Measurements from ENCODE around the gene VASN. TPM values are rescaled to one million over a fixed set of nuclear protein-coding genes. Genes with fewer than 3 reads are reported as not detected.

VASN gene
- total and polyA plus RNA-seq, 9 of the 15 experiments (the other 6 are each of a cell fraction or from before 2014, with no cell fraction given): 0.01 to 2.5 (median 0.41) TPM; not detected in 1

DNA sequence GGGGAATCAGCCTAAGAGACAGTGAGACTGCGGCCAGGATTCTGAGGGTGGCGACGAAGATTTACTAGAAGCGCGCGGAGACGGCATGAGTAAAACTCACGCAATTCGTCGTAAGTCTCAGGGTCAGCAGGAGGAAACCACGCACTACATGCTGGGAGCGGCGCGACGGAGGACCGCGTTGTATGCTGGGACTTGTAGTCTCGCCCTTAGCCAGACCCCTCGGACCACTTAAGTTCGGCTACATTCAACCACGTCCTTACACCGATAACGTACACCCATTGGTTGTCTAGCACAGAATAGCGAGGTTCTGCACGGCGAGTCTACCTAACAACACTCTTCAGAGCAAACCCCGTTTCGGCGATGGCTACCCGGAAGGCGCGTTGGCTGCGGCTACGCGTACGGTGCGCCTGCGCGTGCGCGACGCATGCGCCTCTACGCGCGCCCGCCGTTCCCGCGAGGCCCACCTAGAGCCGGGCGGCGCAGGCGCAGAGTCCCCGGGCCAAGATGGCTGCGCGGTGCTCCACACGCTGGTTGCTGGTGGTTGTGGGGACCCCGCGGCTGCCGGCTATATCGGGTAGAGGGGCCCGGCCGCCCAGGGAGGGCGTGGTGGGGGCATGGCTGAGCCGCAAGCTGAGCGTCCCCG, 53.9 kb downstream of the VASN start, which contains the start of gene DNAJA3 (continued):
- no peak for TF ChIP-seq SAFB (IDR thresholded peaks at IDR 0.05; ENCODE audit: borderline replicate concordance, low read depth, low read length)
- peak; percentile 61 for TF ChIP-seq FIP1L1 (IDR thresholded peaks at IDR 0.05; ENCODE audit: low read depth, low read length, poor library complexity, severe bottlenecking)
- TF ChIP-seq ZKSCAN3 (CRISPR knock-in tag; IDR thresholded peaks at IDR 0.05): no peak
- TF ChIP-seq TARDBP (IDR thresholded peaks at IDR 0.05): no peak
- no peak for TF ChIP-seq ZNF780A (CRISPR knock-in tag; IDR thresholded peaks at IDR 0.05)
- TF ChIP-seq, protein P1, sequence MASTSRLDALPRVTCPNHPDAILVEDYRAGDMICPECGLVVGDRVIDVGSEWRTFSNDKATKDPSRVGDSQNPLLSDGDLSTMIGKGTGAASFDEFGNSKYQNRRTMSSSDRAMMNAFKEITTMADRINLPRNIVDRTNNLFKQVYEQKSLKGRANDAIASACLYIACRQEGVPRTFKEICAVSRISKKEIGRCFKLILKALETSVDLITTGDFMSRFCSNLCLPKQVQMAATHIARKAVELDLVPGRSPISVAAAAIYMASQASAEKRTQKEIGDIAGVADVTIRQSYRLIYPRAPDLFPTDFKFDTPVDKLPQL (IDR thresholded peaks at IDR 0.05; ENCODE audit: extremely low read depth, insufficient read length): peak; percentile 78
- TF ChIP-seq, protein P2, sequence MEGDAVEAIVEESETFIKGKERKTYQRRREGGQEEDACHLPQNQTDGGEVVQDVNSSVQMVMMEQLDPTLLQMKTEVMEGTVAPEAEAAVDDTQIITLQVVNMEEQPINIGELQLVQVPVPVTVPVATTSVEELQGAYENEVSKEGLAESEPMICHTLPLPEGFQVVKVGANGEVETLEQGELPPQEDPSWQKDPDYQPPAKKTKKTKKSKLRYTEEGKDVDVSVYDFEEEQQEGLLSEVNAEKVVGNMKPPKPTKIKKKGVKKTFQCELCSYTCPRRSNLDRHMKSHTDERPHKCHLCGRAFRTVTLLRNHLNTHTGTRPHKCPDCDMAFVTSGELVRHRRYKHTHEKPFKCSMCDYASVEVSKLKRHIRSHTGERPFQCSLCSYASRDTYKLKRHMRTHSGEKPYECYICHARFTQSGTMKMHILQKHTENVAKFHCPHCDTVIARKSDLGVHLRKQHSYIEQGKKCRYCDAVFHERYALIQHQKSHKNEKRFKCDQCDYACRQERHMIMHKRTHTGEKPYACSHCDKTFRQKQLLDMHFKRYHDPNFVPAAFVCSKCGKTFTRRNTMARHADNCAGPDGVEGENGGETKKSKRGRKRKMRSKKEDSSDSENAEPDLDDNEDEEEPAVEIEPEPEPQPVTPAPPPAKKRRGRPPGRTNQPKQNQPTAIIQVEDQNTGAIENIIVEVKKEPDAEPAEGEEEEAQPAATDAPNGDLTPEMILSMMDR (IDR thresholded peaks at IDR 0.05 in 2 of 3, conservative IDR thresholded peaks at IDR 0.05 in 1 of 3; ENCODE audit: insufficient read depth in 2 of 3, low read depth in 1 of 3, low read length in 3 of 3): peak in 1 of 3 experiments; percentile 9; a peak in 1 of 6 replicates
- no peak for TF ChIP-seq KLF13 (tag; IDR thresholded peaks at IDR 0.05; ENCODE audit: borderline replicate concordance, low read depth)
- peak; percentile 57; the same call in 1 of the 2 replicates for TF ChIP-seq ZNF589 (CRISPR knock-in tag; IDR thresholded peaks at IDR 0.05; ENCODE audit: low read depth)
- no peak for TF ChIP-seq KDM1A (IDR thresholded peaks at IDR 0.05)
- TF ChIP-seq ZNF121 (CRISPR knock-in tag; conservative IDR thresholded peaks at IDR 0.05): no peak
- TF ChIP-seq, protein P3, sequence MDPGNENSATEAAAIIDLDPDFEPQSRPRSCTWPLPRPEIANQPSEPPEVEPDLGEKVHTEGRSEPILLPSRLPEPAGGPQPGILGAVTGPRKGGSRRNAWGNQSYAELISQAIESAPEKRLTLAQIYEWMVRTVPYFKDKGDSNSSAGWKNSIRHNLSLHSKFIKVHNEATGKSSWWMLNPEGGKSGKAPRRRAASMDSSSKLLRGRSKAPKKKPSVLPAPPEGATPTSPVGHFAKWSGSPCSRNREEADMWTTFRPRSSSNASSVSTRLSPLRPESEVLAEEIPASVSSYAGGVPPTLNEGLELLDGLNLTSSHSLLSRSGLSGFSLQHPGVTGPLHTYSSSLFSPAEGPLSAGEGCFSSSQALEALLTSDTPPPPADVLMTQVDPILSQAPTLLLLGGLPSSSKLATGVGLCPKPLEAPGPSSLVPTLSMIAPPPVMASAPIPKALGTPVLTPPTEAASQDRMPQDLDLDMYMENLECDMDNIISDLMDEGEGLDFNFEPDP (CRISPR knock-in tag; IDR thresholded peaks at IDR 0.05): no peak
- peak; percentile 97 for TF ChIP-seq CHD2 (IDR thresholded peaks at IDR 0.05; ENCODE audit: low read depth, low read length)
- no peak for TF ChIP-seq DPF2 (IDR thresholded peaks at IDR 0.05)
- no peak for TF ChIP-seq NELFE (IDR thresholded peaks at IDR 0.05; ENCODE audit: insufficient read depth, insufficient read length)
- no peak for TF ChIP-seq SNIP1 (IDR thresholded peaks at IDR 0.05; ENCODE audit: low read depth)
- TF ChIP-seq, protein P4, sequence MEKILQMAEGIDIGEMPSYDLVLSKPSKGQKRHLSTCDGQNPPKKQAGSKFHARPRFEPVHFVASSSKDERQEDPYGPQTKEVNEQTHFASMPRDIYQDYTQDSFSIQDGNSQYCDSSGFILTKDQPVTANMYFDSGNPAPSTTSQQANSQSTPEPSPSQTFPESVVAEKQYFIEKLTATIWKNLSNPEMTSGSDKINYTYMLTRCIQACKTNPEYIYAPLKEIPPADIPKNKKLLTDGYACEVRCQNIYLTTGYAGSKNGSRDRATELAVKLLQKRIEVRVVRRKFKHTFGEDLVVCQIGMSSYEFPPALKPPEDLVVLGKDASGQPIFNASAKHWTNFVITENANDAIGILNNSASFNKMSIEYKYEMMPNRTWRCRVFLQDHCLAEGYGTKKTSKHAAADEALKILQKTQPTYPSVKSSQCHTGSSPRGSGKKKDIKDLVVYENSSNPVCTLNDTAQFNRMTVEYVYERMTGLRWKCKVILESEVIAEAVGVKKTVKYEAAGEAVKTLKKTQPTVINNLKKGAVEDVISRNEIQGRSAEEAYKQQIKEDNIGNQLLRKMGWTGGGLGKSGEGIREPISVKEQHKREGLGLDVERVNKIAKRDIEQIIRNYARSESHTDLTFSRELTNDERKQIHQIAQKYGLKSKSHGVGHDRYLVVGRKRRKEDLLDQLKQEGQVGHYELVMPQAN (IDR thresholded peaks at IDR 0.05; ENCODE audit: borderline replicate concordance): peak; percentile 95; the same call in 1 of the 2 replicates
- no peak for TF ChIP-seq CSDE1 (IDR thresholded peaks at IDR 0.05)
- TF ChIP-seq BRD9 (IDR thresholded peaks at IDR 0.05; ENCODE audit: low read depth, partially characterized antibody): no peak
- TF ChIP-seq, protein P5, sequence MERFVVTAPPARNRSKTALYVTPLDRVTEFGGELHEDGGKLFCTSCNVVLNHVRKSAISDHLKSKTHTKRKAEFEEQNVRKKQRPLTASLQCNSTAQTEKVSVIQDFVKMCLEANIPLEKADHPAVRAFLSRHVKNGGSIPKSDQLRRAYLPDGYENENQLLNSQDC (CRISPR knock-in tag; IDR thresholded peaks at IDR 0.05): no peak
- TF ChIP-seq EP400 (IDR thresholded peaks at IDR 0.05): peak; percentile 99
- TF ChIP-seq NR3C1 (CRISPR knock-in tag; IDR thresholded peaks at IDR 0.05): no peak
- TF ChIP-seq BDP1 (IDR thresholded peaks at IDR 0.05; ENCODE audit: insufficient read depth, insufficient read length): no peak
- TF ChIP-seq RBM15 (IDR thresholded peaks at IDR 0.05; ENCODE audit: insufficient read depth, low read length): no peak
- TF ChIP-seq NFIX (CRISPR knock-in tag; IDR thresholded peaks at IDR 0.05; ENCODE audit: low read depth): no peak

Data from K562 (cell line).